ENCODE measurements around the gene CES2.

The CES2 gene

DNA sequence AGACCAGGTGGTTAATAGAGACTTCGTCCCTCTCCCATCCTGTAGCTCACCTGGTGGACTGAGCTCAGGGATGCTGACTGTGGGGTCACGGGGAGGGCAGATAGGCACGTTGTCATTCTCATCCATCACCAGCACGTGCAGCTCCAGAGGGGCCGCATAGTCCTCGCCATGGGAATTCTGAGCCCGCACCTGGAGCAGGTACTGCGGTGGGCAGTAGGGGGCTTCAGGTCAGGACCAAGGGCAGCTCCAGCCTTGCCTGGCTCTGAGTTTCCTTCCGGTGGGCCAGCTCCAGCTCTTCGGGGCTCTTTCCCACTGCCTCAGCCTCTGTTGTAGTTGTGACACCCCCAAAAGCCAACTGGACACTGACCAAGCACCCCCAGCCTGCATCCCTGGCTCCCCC lies 22.2 kb upstream of the CES2 start:
- TF ChIP-seq TOX (CRISPR knock-in tag; IDR thresholded peaks at IDR 0.05; ENCODE audit: borderline replicate concordance): no peak
- ATAC-seq: no peak

- TF ChIP-seq PPARA (CRISPR knock-in tag; IDR thresholded peaks at IDR 0.05; ENCODE audit: borderline replicate concordance) (no peak), ZNF8 (CRISPR knock-in tag; IDR thresholded peaks at IDR 0.05) (no peak), ZFP3 (CRISPR knock-in tag; IDR thresholded peaks at IDR 0.05) (no peak), ISL1 (CRISPR knock-in tag; IDR thresholded peaks at IDR 0.05) (no peak), CSRNP3 (CRISPR knock-in tag; IDR thresholded peaks at IDR 0.05) (no peak)
- TF ChIP-seq, protein P1, sequence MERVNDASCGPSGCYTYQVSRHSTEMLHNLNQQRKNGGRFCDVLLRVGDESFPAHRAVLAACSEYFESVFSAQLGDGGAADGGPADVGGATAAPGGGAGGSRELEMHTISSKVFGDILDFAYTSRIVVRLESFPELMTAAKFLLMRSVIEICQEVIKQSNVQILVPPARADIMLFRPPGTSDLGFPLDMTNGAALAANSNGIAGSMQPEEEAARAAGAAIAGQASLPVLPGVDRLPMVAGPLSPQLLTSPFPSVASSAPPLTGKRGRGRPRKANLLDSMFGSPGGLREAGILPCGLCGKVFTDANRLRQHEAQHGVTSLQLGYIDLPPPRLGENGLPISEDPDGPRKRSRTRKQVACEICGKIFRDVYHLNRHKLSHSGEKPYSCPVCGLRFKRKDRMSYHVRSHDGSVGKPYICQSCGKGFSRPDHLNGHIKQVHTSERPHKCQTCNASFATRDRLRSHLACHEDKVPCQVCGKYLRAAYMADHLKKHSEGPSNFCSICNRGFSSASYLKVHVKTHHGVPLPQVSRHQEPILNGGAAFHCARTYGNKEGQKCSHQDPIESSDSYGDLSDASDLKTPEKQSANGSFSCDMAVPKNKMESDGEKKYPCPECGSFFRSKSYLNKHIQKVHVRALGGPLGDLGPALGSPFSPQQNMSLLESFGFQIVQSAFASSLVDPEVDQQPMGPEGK (CRISPR knock-in tag; IDR thresholded peaks at IDR 0.05; ENCODE audit: borderline replicate concordance): no peak
- ATAC-seq: no peak
These were observed 21.6 kb upstream of the CES2 start for GRCh38 chr16:66913711-66914110.

DNA sequence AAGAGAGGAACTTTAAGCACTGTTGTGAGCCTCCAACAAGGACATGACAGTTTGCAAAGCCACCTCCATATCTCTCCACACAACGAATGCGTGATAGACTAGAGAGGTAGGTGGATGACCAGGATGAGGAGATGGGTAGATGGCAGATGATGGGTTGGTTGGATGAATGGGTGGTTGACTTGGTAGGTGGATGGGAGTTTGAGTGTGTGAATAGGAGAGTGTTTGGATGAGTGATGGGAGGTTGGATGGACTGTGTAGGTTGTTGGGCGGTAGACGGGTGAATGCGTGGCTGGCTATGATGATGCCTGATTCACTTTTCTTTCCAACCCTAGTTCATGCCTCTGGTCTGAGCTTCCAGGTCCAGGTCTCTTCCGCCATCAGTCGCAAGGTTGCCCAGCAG lies 20.8 kb upstream of the CES2 start:
- no peak for TF ChIP-seq BACH2 (CRISPR knock-in tag; IDR thresholded peaks at IDR 0.05; ENCODE audit: borderline replicate concordance)
- TF ChIP-seq PPARA (CRISPR knock-in tag; IDR thresholded peaks at IDR 0.05; ENCODE audit: borderline replicate concordance): no peak
- TF ChIP-seq SNAI2 (CRISPR knock-in tag; IDR thresholded peaks at IDR 0.05): no peak
- TF ChIP-seq ZNF70 (CRISPR knock-in tag; IDR thresholded peaks at IDR 0.05): no peak
- TF ChIP-seq, protein P1 (CRISPR knock-in tag; IDR thresholded peaks at IDR 0.05; ENCODE audit: borderline replicate concordance): no peak
- TF ChIP-seq, protein P2, sequence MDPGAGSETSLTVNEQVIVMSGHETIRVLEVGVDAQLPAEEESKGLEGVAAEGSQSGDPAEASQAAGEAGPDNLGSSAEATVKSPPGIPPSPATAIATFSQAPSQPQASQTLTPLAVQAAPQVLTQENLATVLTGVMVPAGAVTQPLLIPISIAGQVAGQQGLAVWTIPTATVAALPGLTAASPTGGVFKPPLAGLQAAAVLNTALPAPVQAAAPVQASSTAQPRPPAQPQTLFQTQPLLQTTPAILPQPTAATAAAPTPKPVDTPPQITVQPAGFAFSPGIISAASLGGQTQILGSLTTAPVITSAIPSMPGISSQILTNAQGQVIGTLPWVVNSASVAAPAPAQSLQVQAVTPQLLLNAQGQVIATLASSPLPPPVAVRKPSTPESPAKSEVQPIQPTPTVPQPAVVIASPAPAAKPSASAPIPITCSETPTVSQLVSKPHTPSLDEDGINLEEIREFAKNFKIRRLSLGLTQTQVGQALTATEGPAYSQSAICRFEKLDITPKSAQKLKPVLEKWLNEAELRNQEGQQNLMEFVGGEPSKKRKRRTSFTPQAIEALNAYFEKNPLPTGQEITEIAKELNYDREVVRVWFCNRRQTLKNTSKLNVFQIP (CRISPR knock-in tag; IDR thresholded peaks at IDR 0.05; ENCODE audit: borderline replicate concordance, low read depth): no peak
- no peak for TF ChIP-seq CSRNP3 (CRISPR knock-in tag; IDR thresholded peaks at IDR 0.05)
- TF ChIP-seq ARNTL (CRISPR knock-in tag; IDR thresholded peaks at IDR 0.05; ENCODE audit: borderline replicate concordance, low read depth): no peak
- TF ChIP-seq CREB5 (CRISPR knock-in tag; IDR thresholded peaks at IDR 0.05; ENCODE audit: low read depth): no peak
- TF ChIP-seq ZNF565 (CRISPR knock-in tag; conservative IDR thresholded peaks at IDR 0.05; ENCODE audit: low read depth): no peak
- no peak for TF ChIP-seq TCF4 (CRISPR knock-in tag; IDR thresholded peaks at IDR 0.05; ENCODE audit: borderline replicate concordance)
- no peak for TF ChIP-seq GLIS3 (CRISPR knock-in tag; IDR thresholded peaks at IDR 0.05)
- TF ChIP-seq ZNF8 (CRISPR knock-in tag; IDR thresholded peaks at IDR 0.05): no peak
- no peak for TF ChIP-seq TOX (CRISPR knock-in tag; IDR thresholded peaks at IDR 0.05; ENCODE audit: borderline replicate concordance)
- no peak for TF ChIP-seq RARB (CRISPR knock-in tag; IDR thresholded peaks at IDR 0.05)
- no peak for ATAC-seq

- no peak for ATAC-seq
- TF ChIP-seq ARNTL (CRISPR knock-in tag; IDR thresholded peaks at IDR 0.05; ENCODE audit: borderline replicate concordance, low read depth) (no peak), CSRNP3 (CRISPR knock-in tag; IDR thresholded peaks at IDR 0.05) (no peak), RARB (CRISPR knock-in tag; IDR thresholded peaks at IDR 0.05) (no peak), ISL1 (CRISPR knock-in tag; IDR thresholded peaks at IDR 0.05) (no peak), ZNF565 (CRISPR knock-in tag; conservative IDR thresholded peaks at IDR 0.05; ENCODE audit: low read depth) (no peak), CREB5 (CRISPR knock-in tag; IDR thresholded peaks at IDR 0.05; ENCODE audit: low read depth) (no peak), ZFP3 (CRISPR knock-in tag; IDR thresholded peaks at IDR 0.05) (no peak), TSHZ2 (CRISPR knock-in tag; IDR thresholded peaks at IDR 0.05) (no peak), SNAI2 (CRISPR knock-in tag; IDR thresholded peaks at IDR 0.05) (no peak), ZC3H10 (CRISPR knock-in tag; IDR thresholded peaks at IDR 0.05) (no peak)
These were observed 20.3 kb upstream of the CES2 start for GRCh38 chr16:66915041-66915440.

Measured in SK-N-SH treated with all-trans-retinoic acid at 6 μM for 48 hours (cell line).